ENCODE measurements around the gene ANKRA2.

Gene ANKRA2

GRCh38 chr5:73565139-73565968, at the start of gene ANKRA2, which contains the start of gene UTP15:
Gene ANKRA2 (minus strand): TSS chr5:73565639. CDS start chr5:73562881, 2,758 bp downstream.
Gene UTP15 (plus strand): TSS chr5:73565743. CDS start chr5:73567345, 1,602 bp downstream.
- DNase-seq = peak; percentile 97

- no peak for DNase-seq
Measured at GRCh38 chr5:73615085-73615484, 49.6 kb upstream of the ANKRA2 start.

- DNase-seq = no peak
Measured at GRCh38 chr5:73612799-73613198, 47.4 kb upstream of the ANKRA2 start.

GRCh38 chr5:73607228-73607627, 41.8 kb upstream of the ANKRA2 start:
- no peak for DNase-seq

- DNase-seq = no peak
Measured at GRCh38 chr5:73606206-73606753, 40.8 kb upstream of the ANKRA2 start.

GRCh38 chr5:73605223-73606087, 40.0 kb upstream of the ANKRA2 start:
- DNase-seq = no peak

- no peak for DNase-seq
Measured at GRCh38 chr5:73603998-73604397, 38.6 kb upstream of the ANKRA2 start.

GRCh38 chr5:73599380-73599779, 33.9 kb upstream of the ANKRA2 start:
- DNase-seq = no peak

- no peak for DNase-seq
Measured at GRCh38 chr5:73596705-73597328, 31.4 kb upstream of the ANKRA2 start.

GRCh38 chr5:73592551-73592950, 27.1 kb upstream of the ANKRA2 start:
- no peak for DNase-seq

GRCh38 chr5:73591698-73592501, 26.5 kb upstream of the ANKRA2 start:
- peak; percentile 67 for DNase-seq

- DNase-seq = peak; percentile 59
Measured at GRCh38 chr5:73591102-73591695, 25.8 kb upstream of the ANKRA2 start.

- DNase-seq = no peak
Measured at GRCh38 chr5:73587923-73588322, 22.5 kb upstream of the ANKRA2 start.

- DNase-seq = peak; percentile 16
Measured at GRCh38 chr5:73582285-73583145, 17.1 kb upstream of the ANKRA2 start.

- peak; percentile 6 for DNase-seq
Measured at GRCh38 chr5:73565969-73566547, 619 bp upstream of the ANKRA2 start.

- DNase-seq = no peak
Measured at GRCh38 chr5:73564675-73565074, 764 bp downstream of the ANKRA2 start.

- no peak for DNase-seq
Measured at GRCh38 chr5:73564018-73564417, 1.4 kb downstream of the ANKRA2 start.

GRCh38 chr5:73558950-73559349, 6.5 kb downstream of the ANKRA2 start:
- no peak for DNase-seq

GRCh38 chr5:73552642-73553041, 12.8 kb downstream of the ANKRA2 start:
- DNase-seq = no peak

GRCh38 chr5:73550016-73550415, 15.4 kb downstream of the ANKRA2 start:
- DNase-seq = no peak
